Left ventricle myocardium inferior (tissue), 1 donor: Measurements from ENCODE around the gene RNF180. TPM values are rescaled to one million over a fixed set of nuclear protein-coding genes. Genes with fewer than 3 reads are reported as not detected.

Experiments used
- DNase-seq: peaks from one replicate; pipeline ENCODE4 v3.0.0-alpha.2; 2020
- H3K27ac ChIP-seq: fragments of 200-600 bp; replicated peaks from 2 replicates; pipeline ENCODE4 v1.8.0; 2021
- H3K27me3 ChIP-seq: fragments of 200-600 bp; 2 replicates; pipeline ENCODE4 v1.8.0; 2021; ENCODE audit warnings: low read depth
- H3K36me3 ChIP-seq: fragments of 200-600 bp; 2 replicates; pipeline ENCODE4 v1.8.0; 2021
- H3K4me1 ChIP-seq: fragments of 200-600 bp; 2 replicates; pipeline ENCODE4 v1.8.0; 2021
- H3K4me3 ChIP-seq: fragments of 200-600 bp; 2 replicates; pipeline ENCODE4 v1.8.0; 2021; ENCODE audit warnings: mild to moderate bottlenecking, moderate library complexity
- H3K9me3 ChIP-seq: fragments of 200-600 bp; replicated peaks from 2 replicates; pipeline ENCODE4 v1.8.0; 2021
- CTCF ChIP-seq: fragments of 200-600 bp; IDR thresholded peaks from 2 replicates; pipeline ENCODE4 v1.8.0; 2021; ENCODE audit warnings: antibody characterized with exemption, mild to moderate bottlenecking, borderline replicate concordance
- intact Hi-C: fragments of 100-400 bp; cut with micrococcal nuclease; formaldehyde crosslinking; loops from one replicate; pipeline ENCODE4 v1.11.0; 2022
- total RNA-seq: library from RNA; stranded (reverse); fragmentation: NEBNext Ultra II Directional; extraction: Animal tissue kit (Norgen Biotek cat#: 25700); gene quantifications from one replicate; pipeline ENCODE4 v1.2.1, GENCODE V29; 2021
- donor health status: DM: no; HTN: yes; CAD: no; lungs with severe emphysema.

Gene RNF180
- total RNA-seq, 1 donor from 2014 or later, result 12.9 TPM

- no peaks in the 10 kb centered on the region for H3K9me3 ChIP-seq
- intact Hi-C loops, result no loop called here
- no peak for TF ChIP-seq CTCF
- DNase-seq, result no peak
- peaks cover 45% of the 10 kb centered on the region for H3K4me1 ChIP-seq
- H3K4me3 ChIP-seq, result no peak overlapping the region
- peak overlapping the region; percentile 88 for H3K27ac ChIP-seq
- no peaks in the 10 kb centered on the region for H3K27me3 ChIP-seq
- H3K36me3 ChIP-seq, result no peaks in the 10 kb centered on the region
These were observed 1.5 kb upstream of the RNF180 start for GRCh38 chr5:64164166-64164565.

GRCh38 chr5:64165160-64165499, 513 bp upstream of the RNF180 start:
- DNase-seq, result no peak
- no peak for TF ChIP-seq CTCF
- intact Hi-C loops, result no loop called here
- Histone ChIP-seq H3K4me1 (peaks cover 55% of the 10 kb centered on the region), H3K27me3 (no peaks in the 10 kb centered on the region), H3K27ac (peak overlapping the region; percentile 88), H3K4me3 (peak overlapping the region; percentile 75), H3K9me3 (no peaks in the 10 kb centered on the region), H3K36me3 (no peaks in the 10 kb centered on the region)

GRCh38 chr5:64166201-64166959, 737 bp downstream of the RNF180 start:
- no peak for TF ChIP-seq CTCF
- intact Hi-C loops, result no loop called here
- Histone ChIP-seq H3K27ac (peak overlapping the region; percentile 88), H3K27me3 (no peaks in the 10 kb centered on the region), H3K4me3 (peak overlapping the region; percentile 75), H3K4me1 (peaks cover 55% of the 10 kb centered on the region), H3K36me3 (no peaks in the 10 kb centered on the region), H3K9me3 (no peaks in the 10 kb centered on the region)
- DNase-seq, result no peak

GRCh38 chr5:64176301-64176700, 10.7 kb downstream of the RNF180 start:
- H3K36me3 ChIP-seq, result no peaks in the 10 kb centered on the region
- intact Hi-C loops, result no loop called here
- peaks cover 15% of the 10 kb centered on the region for H3K4me1 ChIP-seq
- peaks cover 10% of the 10 kb centered on the region for H3K9me3 ChIP-seq
- H3K27ac ChIP-seq, result no peak overlapping the region
- no peak for TF ChIP-seq CTCF
- H3K4me3 ChIP-seq, result no peak overlapping the region
- no peaks in the 10 kb centered on the region for H3K27me3 ChIP-seq
- no peak for DNase-seq

- Histone ChIP-seq H3K4me1 (peaks cover 33% of the 10 kb centered on the region), H3K9me3 (peaks cover under 1% of the 10 kb centered on the region), H3K27me3 (no peaks in the 10 kb centered on the region), H3K27ac (peak overlapping the region; percentile 66), H3K36me3 (no peaks in the 10 kb centered on the region), H3K4me3 (peak overlapping the region; percentile 15)
- no peak for DNase-seq
- no peak for TF ChIP-seq CTCF
- intact Hi-C loops, result no loop called here
These were observed 15.2 kb downstream of the RNF180 start for GRCh38 chr5:64180661-64181343.
